Esophagus muscularis mucosa (tissue), 4 donors: ENCODE results near the gene NNMT. TPM values are rescaled to one million over a fixed set of nuclear protein-coding genes. Genes with fewer than 3 reads are reported as not detected.
A peak's percentile ranks its signal among the peaks of the same experiment; 100 is the strongest.

Experiments
- DNase-seq: peaks from one replicate; pipeline ENCODE4 v3.0.0-alpha.2; 2017; ENCODE audit errors: extremely low spot score
- H3K27ac ChIP-seq, 4 donors: fragments of 200-600 bp; sonication (generic); replicated peaks in 1 of 4; 1 replicate in 3 of 4; 2 replicates in 1 of 4; pipeline ENCODE4 v1.5.1; 2016 to 2019; ENCODE audit warnings: mild to moderate bottlenecking in 1 of 4
- H3K27me3 ChIP-seq, 4 donors: fragments of 200-600 bp; sonication (generic); one replicate each; pipeline versions ENCODE4 v1.5.1 to v1.6.0; 2016 to 2019
- H3K36me3 ChIP-seq, 4 donors: fragments of 200-600 bp; sonication (generic); one replicate each; pipeline ENCODE4 v1.5.1; 2016 to 2019
- H3K4me1 ChIP-seq, 4 donors: fragments of 200-600 bp; sonication (generic); one replicate each; pipeline ENCODE4 v1.5.1; 2016 to 2019
- H3K4me3 ChIP-seq, 4 donors: fragments of 200-600 bp; sonication (generic); 1 replicate in 2 of 4; 2 replicates in 2 of 4; pipeline ENCODE4 v1.5.1; 2016 to 2019; ENCODE audit warnings: mild to moderate bottlenecking in 4 of 4, moderate library complexity in 1 of 4
- H3K9me3 ChIP-seq, 4 donors: fragments of 200-600 bp; sonication (generic); 1 replicate in 3 of 4; 2 replicates in 1 of 4; pipeline ENCODE4 v1.5.1; 2016 to 2019
- CTCF ChIP-seq, 3 experiments: fragments of 200-600 bp in 2 of 3; fragments of 450-650 bp in 1 of 3; sonication (generic) in 2 of 3; IDR thresholded peaks; one replicate each; pipeline ENCODE4 v1.5.1; 2017 to 2019; ENCODE audit warnings: antibody characterized with exemption in 3 of 3, mild to moderate bottlenecking in 2 of 3, moderate library complexity in 1 of 3
- EP300 ChIP-seq: sonication (generic); formaldehyde crosslinking; IDR thresholded peaks from one replicate; pipeline ENCODE4 v1.6.1; 2017; ENCODE audit warnings: antibody characterized with exemption
- POLR2A ChIP-seq: fragments of 450-650 bp; IDR thresholded peaks from one replicate; pipeline ENCODE4 v1.6.1; 2017; ENCODE audit warnings: antibody characterized with exemption, moderate library complexity, mild to moderate bottlenecking, low read depth
- POLR2AphosphoS5 ChIP-seq, 2 donors: sonication (generic); formaldehyde crosslinking; IDR thresholded peaks; one replicate each; pipeline ENCODE4 v1.6.1; 2017; ENCODE audit warnings: antibody characterized with exemption in 2 of 2
- WGBS: methylation state at CpG from one replicate; pipeline ENCODE4 v1.1.5; 2018; 5-methylcytosine and 5-hydroxymethylcytosine counted together
- intact Hi-C: fragments of 100-400 bp; cut with DNase I; formaldehyde crosslinking; loops from one replicate; pipeline ENCODE4 v1.15.1; 2023
- total RNA-seq, 4 donors: library from RNA; depleted of rRNA; stranded (reverse); fragments of >200 nt; gene quantifications; one replicate each; pipeline versions ENCODE4 v1.1.0 to v1.2.1, GENCODE V29; 2016

NNMT gene
- total RNA-seq, 4 donors from 2014 or later, result 88.9 to 599 (median 293) TPM

- no peaks in the 10 kb centered on the region for H3K36me3 ChIP-seq
- 56% methylated on average over 4 of the region's 4 CpGs for WGBS
- intact Hi-C loops, result loop anchor here (5.0 to 10.0 kb wide), 3 partner anchors 90 to 418 kb away; partner anchors contain the start of gene REXO2
- H3K9me3 ChIP-seq, result no peaks in the 10 kb centered on the region
- peaks cover 0 to 8% (median 0%) of the 10 kb centered on the region in 4 donors for H3K27me3 ChIP-seq
- TF ChIP-seq CTCF (IDR thresholded peaks at IDR 0.05) (no peak), EP300 (no peak), POLR2A (no peak), POLR2AphosphoS5 (IDR thresholded peaks at IDR 0.05) (no peak)
- H3K27ac ChIP-seq, result no peak overlapping the region
- H3K4me3 ChIP-seq, result no peak overlapping the region
- DNase-seq, result no peak
- peaks cover 0 to 11% (median 11%) of the 10 kb centered on the region in 4 donors for H3K4me1 ChIP-seq
Observed at GRCh38 chr11:114344494-114344893, 48.3 kb downstream of the NNMT start.

- Histone ChIP-seq H3K4me3 (no peak overlapping the region), H3K36me3 (no peaks in the 10 kb centered on the region), H3K4me1 (peaks cover 0 to 3% (median 2%) of the 10 kb centered on the region in 4 donors), H3K9me3 (no peaks in the 10 kb centered on the region), H3K27ac (no peak overlapping the region), H3K27me3 (peaks cover 0 to 5% (median 0%) of the 10 kb centered on the region in 4 donors)
- intact Hi-C loops, result loop anchor here (5.0 to 10.0 kb wide), 3 partner anchors 57 to 269 kb away; partner anchors contain the start of genes C11orf71, RBM7 and REXO2
- no peak for TF ChIP-seq EP300
- TF ChIP-seq POLR2A, result no peak
- TF ChIP-seq POLR2AphosphoS5 (IDR thresholded peaks at IDR 0.05), result no peak
- TF ChIP-seq CTCF (IDR thresholded peaks at IDR 0.05), result no peak
- WGBS, result 97% methylated on average over 3 of the region's 3 CpGs
- no peak for DNase-seq
Observed at GRCh38 chr11:114345575-114346222, 49.5 kb downstream of the NNMT start.

- intact Hi-C loops, result loop anchor here (5.0 to 10.0 kb wide), 3 partner anchors 56 to 268 kb away; partner anchors contain the start of genes C11orf71, RBM7 and REXO2
- 59% methylated on average over 4 of the region's 4 CpGs for WGBS
- Histone ChIP-seq H3K27ac (no peak overlapping the region), H3K36me3 (no peaks in the 10 kb centered on the region), H3K4me1 (no peaks in the 10 kb centered on the region), H3K27me3 (no peaks in the 10 kb centered on the region), H3K9me3 (no peaks in the 10 kb centered on the region), H3K4me3 (peak overlapping the region in 3 of 4 donors; percentile 18 to 34 (median 30))
- DNase-seq, result no peak
- TF ChIP-seq POLR2A (no peak), EP300 (no peak)
Observed at GRCh38 chr11:114346709-114347141, 50.5 kb downstream of the NNMT start.

GRCh38 chr11:114348200-114349191 lies 52.3 kb downstream of the NNMT start:
- no peak for DNase-seq
- Histone ChIP-seq H3K27me3 (no peaks in the 10 kb centered on the region), H3K4me1 (no peaks in the 10 kb centered on the region), H3K4me3 (no peak overlapping the region), H3K36me3 (no peaks in the 10 kb centered on the region), H3K9me3 (no peaks in the 10 kb centered on the region), H3K27ac (no peak overlapping the region)
- WGBS, result 80% methylated on average over 12 of the region's 13 CpGs
- TF ChIP-seq POLR2A (no peak), CTCF (IDR thresholded peaks at IDR 0.05) (peak; percentile 43 to 64 (median 54)), EP300 (no peak), POLR2AphosphoS5 (IDR thresholded peaks at IDR 0.05) (no peak)
- intact Hi-C loops, result loop anchor here (5.0 to 10.0 kb wide), 3 partner anchors 54 to 266 kb away; partner anchors contain the start of genes C11orf71, RBM7 and REXO2
